Activated CD8-positive, alpha-beta T cell treated with anti-CD3 and anti-CD28 coated beads for 36 hours (primary cell): ENCODE data around the gene SCYGR1. TPM values are rescaled to one million over a fixed set of nuclear protein-coding genes. Genes with fewer than 3 reads are reported as not detected.
"Not testable (repeated sequence)": the region's sequence is repeated elsewhere in the genome, so short reads cannot be mapped to it uniquely, and the experiment has no call there.

Experiments
- ATAC-seq: fragments of 200-7000 bp; cut with Tn5 transposase; one replicate; pipeline ENCODE4 v1.10.0; 2021; ENCODE audit warnings: mild to moderate bottlenecking, moderate library complexity
- CTCF ChIA-PET: fragments of 350-600 bp; sonication (Branson Sonifier 250); formaldehyde crosslinking; loops from one replicate; lab custom pipeline; 2021; ENCODE audit warnings: antibody characterized with exemption; lab: Charles Lee
- POLR2A ChIA-PET: fragments of 350-600 bp; sonication (Branson Sonifier 250); formaldehyde crosslinking; loops from one replicate; lab custom pipeline; 2021; ENCODE audit warnings: antibody characterized with exemption; lab: Charles Lee
- DNase-seq: peaks from one replicate; pipeline ENCODE4 v3.0.0-alpha.2; 2020
- H3K27ac Mint-ChIP-seq: one replicate; pipeline ENCODE4 v1.8.0; 2021; ENCODE audit warnings: mild to moderate bottlenecking, mixed read lengths
- H3K27me3 Mint-ChIP-seq: one replicate; pipeline ENCODE4 v1.8.0; 2021; ENCODE audit warnings: mixed read lengths
- H3K36me3 Mint-ChIP-seq: one replicate; pipeline ENCODE4 v1.8.0; 2021; ENCODE audit warnings: low read depth, mixed read lengths
- H3K4me1 Mint-ChIP-seq: one replicate; pipeline ENCODE4 v1.8.0; 2021; ENCODE audit warnings: low read depth, mixed read lengths
- H3K4me3 Mint-ChIP-seq: one replicate; pipeline ENCODE4 v1.8.0; 2021; ENCODE audit warnings: mild to moderate bottlenecking, moderate library complexity, mixed read lengths
- H3K9me3 Mint-ChIP-seq: one replicate; pipeline ENCODE4 v1.8.0; 2021; ENCODE audit warnings: mixed read lengths
- CTCF ChIP-seq: fragments of 200-600 bp; IDR thresholded peaks from one replicate; pipeline ENCODE4 v1.8.0; 2022; ENCODE audit warnings: antibody characterized with exemption, mild to moderate bottlenecking
- intact Hi-C: fragments of 100-400 bp; cut with micrococcal nuclease; formaldehyde crosslinking; loops from one replicate; pipeline ENCODE4 v1.10.0; 2022
- total RNA-seq, 2 experiments: library from RNA; stranded (reverse); gene quantifications; one replicate each; pipeline ENCODE4 v1.2.3, GENCODE V29; 2021

Gene SCYGR1
- total RNA-seq, 2 experiments from 2014 or later: not detected

DNA sequence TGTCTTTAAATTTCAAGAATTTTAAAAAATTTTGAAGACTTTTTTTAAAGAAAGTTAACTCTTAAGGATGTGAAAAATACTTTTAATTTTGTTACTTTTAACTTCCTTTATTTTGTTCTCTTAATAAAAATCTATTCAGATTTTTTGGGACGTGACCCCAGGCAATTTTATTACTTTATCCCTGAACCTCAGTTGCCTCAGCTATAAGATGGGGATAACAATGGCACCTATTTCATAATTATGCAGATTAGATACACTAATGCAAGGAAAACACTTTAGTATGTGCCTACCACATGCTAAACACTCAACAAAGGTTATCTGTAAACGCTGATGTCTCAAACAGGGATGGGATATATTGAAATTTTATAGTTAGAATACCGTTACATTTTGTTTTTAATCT lies 1.5 kb upstream of the SCYGR1 start:
- POLR2A ChIA-PET: interaction anchor here (0.6 kb wide), 1 partner anchor 261 kb away, joined by 3 read pairs; no protein-coding TSS in a partner anchor

DNA sequence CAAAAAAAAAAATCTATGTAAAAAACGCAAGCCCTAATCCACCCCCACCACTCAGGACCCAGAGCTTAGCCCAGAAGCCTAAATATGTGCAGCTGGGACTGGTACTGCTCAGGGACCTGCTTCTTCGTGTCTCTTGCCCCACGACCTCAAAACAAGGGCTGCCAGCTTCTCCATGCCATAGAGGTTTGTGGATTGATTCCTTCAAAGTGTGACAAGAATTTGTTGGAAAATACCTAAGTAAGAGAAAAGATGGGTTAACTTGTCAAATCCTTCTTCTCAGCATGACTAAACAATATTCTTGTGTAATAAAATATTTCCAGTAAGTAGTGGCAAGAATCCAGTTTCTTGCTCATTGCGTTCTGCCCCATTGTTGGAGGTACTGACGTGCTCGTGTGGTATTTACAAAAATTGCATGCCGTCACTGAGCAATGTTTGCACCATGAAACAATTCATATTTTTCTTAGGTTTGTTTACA lies 825 bp upstream of the SCYGR1 start:
- DNase-seq (no peak), ATAC-seq (no peak)
- Mint-ChIP-seq H3K9me3 (no peaks in the 10 kb centered on the region), H3K4me1 (peaks cover 6% of the 10 kb centered on the region), H3K27ac (no peak overlapping the region), H3K4me3 (no peak overlapping the region), H3K36me3 (no peaks in the 10 kb centered on the region), H3K27me3 (no peaks in the 10 kb centered on the region)
- intact Hi-C loops: no loop called here
- ChIA-PET CTCF (no interaction called here), POLR2A (interaction anchor here (0.6 kb wide), 1 partner anchor 260 kb away, joined by 3 read pairs; no protein-coding TSS in a partner anchor)
- no peak for TF ChIP-seq CTCF

More for the DNA sequence above, 1.5 kb upstream of the SCYGR1 start:
- TF ChIP-seq CTCF: no peak
- no peak overlapping the region for H3K27ac Mint-ChIP-seq
- DNase-seq (no peak), ATAC-seq (no peak)
- intact Hi-C loops: no loop called here
- no peaks in the 10 kb centered on the region for H3K27me3 Mint-ChIP-seq
- H3K4me1 Mint-ChIP-seq: peaks cover 6% of the 10 kb centered on the region
- H3K36me3 Mint-ChIP-seq: no peaks in the 10 kb centered on the region
- CTCF ChIA-PET: no interaction called here
- H3K9me3 Mint-ChIP-seq: no peaks in the 10 kb centered on the region
- no peak overlapping the region for H3K4me3 Mint-ChIP-seq

DNA sequence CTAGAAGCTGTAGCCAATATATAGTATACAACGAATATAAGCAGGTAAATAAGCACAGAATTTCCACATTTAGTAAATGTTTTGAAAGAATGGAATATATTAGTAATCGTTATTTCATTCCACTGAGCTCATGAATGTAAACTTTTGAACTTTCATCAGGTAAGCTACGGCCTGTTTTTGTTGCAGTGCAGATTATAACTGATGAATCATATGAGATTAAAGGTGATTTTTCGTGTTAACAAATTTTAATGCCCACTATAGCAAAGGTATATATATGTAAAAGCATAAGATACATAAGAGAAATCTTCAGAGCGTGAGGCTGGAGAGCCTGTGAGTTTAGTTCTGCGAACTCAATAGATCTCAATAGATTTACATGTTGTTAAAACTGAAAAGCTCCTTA lies 1.1 kb downstream of the SCYGR1 start:
- H3K4me1 Mint-ChIP-seq: peaks cover 16% of the 10 kb centered on the region
- intact Hi-C loops: no loop called here
- no peak for TF ChIP-seq CTCF
- no peak for DNase-seq
- POLR2A ChIA-PET: no interaction called here
- no peak for ATAC-seq
- CTCF ChIA-PET: interaction anchor here (1.2 to 2.3 kb wide), 2 partner anchors 16 to 19 kb away, joined by 3 to 8 read pairs; no protein-coding TSS in a partner anchor
- no peaks in the 10 kb centered on the region for H3K27me3 Mint-ChIP-seq
- peaks cover 3% of the 10 kb centered on the region for H3K36me3 Mint-ChIP-seq
- no peak overlapping the region for H3K4me3 Mint-ChIP-seq
- H3K27ac Mint-ChIP-seq: no peak overlapping the region
- peaks cover 9% of the 10 kb centered on the region for H3K9me3 Mint-ChIP-seq

DNA sequence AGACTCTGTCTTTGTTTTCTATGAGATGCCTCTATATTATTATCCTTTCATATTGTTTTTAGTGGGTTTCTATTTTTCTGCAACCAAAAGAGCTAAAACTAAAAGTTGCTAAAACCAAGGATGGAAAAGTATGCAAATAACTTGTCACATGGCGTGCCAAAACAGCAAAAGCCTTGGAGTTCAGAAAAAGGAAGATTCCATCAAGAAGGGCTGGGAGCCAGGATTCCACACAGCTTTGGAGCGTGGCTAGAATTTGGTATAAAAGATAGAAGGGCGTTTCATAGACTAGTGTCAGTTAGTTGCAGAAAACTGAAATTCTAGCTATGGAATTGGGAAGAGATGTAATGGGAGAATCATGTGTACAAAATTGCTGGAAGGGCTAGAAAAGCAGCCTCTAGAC lies 4.1 kb downstream of the SCYGR1 start:
- peaks cover 3% of the 10 kb centered on the region for H3K36me3 Mint-ChIP-seq
- DNase-seq (no peak), ATAC-seq (no peak)
- peaks cover 12% of the 10 kb centered on the region for H3K9me3 Mint-ChIP-seq
- H3K27ac Mint-ChIP-seq: no peak overlapping the region
- no peak overlapping the region for H3K4me3 Mint-ChIP-seq
- H3K4me1 Mint-ChIP-seq: peaks cover 18% of the 10 kb centered on the region
- no peak for TF ChIP-seq CTCF
- intact Hi-C loops: no loop called here
- H3K27me3 Mint-ChIP-seq: no peaks in the 10 kb centered on the region
- ChIA-PET POLR2A (no interaction called here), CTCF (interaction anchor here (1.2 to 1.7 kb wide), 2 partner anchors 10 to 14 kb away, joined by 3 to 4 read pairs; no protein-coding TSS in a partner anchor)

GRCh38 chr2:227382241-227382835 lies 5.4 kb downstream of the SCYGR1 start:
- not testable (repeated sequence) for H3K36me3 Mint-ChIP-seq

More at GRCh38 chr2:227382241-227382835, 5.4 kb downstream of the SCYGR1 start:
- CTCF ChIA-PET: interaction anchor here (0.8 kb wide), 1 partner anchor 18 kb away, joined by 3 read pairs; no protein-coding TSS in a partner anchor
- intact Hi-C loops, H3K27me3 Mint-ChIP-seq, POLR2A ChIA-PET, DNase-seq, H3K4me3 Mint-ChIP-seq, ATAC-seq, H3K27ac Mint-ChIP-seq: not testable (repeated sequence)
- peaks cover 12% of the 10 kb centered on the region for H3K9me3 Mint-ChIP-seq
- H3K4me1 Mint-ChIP-seq: peaks cover 18% of the 10 kb centered on the region
